HG03139 (cell line): ENCODE data around the gene RANBP3.

Source experiments
- ATAC-seq: cut with Tn5 transposase; IDR thresholded peaks from one replicate; pipeline ENCODE4 v1.9.1; 2021; ENCODE audit not compliant: unreplicated experiment

The RANBP3 gene

DNA sequence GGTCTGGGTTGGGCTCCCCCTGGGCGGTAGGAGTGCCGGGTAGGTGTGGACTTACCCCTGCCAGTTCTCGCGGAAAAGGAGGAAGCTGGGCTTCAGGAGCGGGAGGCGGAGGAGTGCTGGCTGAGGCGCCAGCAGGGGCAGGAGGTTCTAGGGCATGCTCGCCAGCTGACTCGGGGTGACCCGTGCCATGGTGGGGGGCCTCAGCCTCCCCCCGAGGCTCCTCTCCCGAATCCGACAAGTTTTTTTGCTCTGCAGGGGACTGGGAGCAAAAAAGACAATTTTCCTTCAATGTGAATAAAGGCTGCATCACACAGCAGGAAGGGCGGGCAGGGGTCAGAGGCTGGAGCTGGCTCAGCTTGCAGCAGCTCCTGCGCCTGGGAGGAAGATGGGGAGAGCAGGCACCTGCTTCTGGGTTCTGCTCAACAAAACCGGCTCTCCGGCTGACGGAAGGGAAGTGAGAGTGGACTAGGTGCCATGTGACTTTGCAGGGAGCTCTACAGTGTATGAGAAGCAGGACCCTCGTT, 26.5 kb downstream of the RANBP3 start:
- no peak for ATAC-seq

DNA sequence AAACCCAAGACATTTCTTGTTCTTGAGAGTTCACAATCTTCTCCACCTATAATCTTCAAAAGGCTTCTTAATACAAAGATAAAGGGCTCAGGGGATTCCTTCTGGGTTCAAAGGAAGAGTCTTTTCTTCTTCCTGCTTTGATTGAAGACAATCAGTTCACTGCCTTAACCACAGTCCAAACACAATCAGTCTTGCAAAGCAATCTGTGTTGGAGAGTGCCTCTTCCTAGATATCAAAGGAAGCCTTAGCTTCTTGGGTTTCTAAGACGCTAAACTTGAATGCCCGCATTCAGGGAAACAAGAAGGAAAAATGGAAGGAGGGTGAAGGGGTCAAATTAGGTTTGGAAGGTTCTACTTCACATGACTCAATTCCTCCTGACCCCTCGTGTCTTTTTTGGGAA, 27.2 kb downstream of the RANBP3 start:
- ATAC-seq: no peak

DNA sequence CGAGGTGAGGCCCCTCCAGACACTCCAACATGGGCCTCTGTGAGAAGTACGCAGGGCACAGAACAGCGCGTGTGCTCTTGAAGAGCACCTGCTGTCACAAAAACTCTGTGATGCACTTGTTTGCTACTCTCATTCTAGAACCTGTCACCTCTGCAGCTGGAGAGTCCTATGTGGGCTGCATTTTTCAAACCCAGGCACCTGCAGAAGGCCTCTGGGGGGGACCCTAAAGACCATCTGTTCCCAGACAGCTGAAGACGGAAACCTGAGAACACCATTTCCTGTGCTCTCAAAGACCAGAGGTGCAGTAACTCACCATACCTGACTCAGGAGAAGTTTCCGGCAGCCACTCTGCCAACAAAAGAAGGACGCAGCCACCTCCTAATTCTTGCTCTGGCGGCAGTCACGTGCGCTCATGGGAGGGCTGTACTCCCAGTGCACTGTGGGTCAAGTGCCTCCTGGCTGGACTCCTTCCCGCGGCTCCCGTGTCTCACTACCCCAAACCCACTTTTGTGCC, 28.1 kb downstream of the RANBP3 start:
- ATAC-seq: no peak

DNA sequence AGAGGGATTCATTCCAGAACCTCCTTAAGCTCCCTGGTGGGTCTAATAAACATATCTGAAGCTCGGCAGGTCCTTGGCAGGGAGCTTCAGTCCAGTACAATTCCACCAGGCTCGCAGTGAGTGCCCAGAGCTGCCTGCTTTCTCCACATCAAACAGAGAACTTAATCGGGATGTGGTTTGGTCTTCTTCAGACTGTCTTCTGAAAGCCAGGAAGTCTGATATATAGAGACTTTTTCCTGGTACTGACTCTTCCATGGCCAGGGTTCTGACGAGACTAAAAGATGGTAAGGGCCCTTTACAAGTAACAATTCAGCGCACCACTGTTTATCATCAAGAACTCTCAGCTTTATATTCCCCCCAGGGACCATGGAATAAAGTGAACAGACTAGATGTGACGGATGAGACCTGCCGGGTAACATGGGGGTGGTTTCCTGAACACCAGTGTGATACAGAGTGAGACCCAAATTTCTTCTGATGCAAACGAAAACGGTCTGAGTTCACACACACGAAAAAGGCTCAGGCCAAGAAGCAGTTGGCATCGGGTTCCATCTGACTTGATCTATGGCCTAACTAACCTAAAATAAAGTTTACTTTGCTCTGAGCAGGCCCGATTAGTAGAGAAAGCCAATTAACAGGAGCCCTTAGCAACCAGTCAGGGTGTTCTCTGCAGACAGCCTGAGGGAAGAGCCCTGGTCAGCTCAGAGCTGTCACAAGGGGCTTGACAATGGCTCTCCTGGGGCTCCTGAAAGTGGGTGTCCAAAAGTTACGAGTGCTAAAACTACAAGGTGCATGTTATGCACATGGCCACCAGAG, 29.0 kb downstream of the RANBP3 start:
- no peak for ATAC-seq

DNA sequence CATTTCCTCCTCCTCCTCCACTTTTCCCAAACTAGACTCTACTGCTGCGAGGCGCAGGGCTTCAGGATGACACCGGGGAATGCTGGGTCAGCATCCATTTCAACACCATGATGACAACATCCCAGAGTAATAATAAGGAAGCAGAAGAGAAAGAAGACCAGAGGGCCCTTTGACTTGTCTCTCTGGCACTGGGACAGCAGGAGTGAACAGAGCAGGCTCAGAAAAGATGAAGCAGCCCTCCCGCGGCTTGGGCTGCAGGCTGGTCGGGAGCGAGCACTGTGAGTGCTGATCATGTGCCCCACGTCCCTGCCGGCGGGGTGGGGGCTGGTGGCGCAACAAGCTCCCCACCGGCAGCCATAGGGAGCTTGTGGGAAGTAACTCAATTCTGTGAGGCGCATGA, 30.5 kb downstream of the RANBP3 start:
- no peak for ATAC-seq

DNA sequence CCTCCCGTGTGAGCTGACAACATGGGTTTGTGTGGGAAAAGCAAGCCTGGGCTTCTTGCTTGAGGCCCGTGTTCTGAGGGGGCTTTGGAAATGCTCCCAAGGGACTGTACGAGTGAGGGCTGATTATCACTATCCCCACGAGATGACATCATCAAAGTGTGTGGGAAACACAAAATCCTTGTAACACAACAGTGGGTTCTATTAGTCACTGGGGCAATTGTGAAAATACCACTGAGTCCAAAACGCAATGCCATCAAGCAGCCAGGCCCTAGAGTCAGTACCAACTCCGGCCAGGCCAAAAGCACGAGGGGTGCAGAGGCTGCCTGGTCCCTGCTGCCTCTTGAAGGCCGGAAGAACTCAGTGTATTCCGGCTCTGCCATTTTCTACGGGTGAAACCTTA, 34.3 kb downstream of the RANBP3 start:
- no peak for ATAC-seq

DNA sequence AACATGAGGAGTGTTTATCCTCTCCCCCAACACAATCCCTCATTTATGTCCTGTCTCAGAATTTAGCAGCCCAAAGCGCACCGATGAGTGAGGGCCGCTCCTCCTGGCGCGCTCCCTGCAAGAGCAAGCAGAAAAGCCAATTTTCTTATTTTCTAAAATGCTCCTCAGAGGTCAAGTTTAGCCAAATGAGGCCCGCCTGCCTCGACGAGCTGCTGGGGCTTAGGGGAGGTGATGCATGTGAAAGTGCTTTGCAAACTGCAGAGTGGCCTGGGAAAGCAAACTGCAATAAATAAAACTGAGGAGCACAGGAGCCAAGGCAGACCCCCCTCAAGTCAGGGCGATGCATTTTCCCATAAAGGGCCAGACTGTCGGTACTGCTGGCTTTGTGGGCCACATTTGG, 34.9 kb downstream of the RANBP3 start:
- ATAC-seq: no peak

DNA sequence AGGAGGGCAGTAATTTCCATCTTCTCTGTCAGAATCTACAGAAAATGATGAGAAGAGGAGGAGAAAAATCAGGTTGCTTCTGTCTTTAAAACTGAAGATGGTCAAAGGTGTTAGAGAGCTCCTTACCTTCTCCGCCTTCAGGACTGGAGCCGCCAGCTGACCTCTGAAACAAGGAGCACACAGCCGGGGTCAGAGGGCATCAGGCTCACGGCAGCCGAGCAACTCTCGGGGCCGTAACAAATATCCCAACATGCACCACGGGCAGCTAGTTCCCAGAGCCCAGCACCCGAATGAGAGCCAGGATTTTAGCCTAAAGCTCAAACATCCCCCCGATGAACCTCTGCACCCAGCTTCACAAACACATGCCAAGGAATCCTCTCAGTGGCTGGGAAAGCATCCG, 36.3 kb downstream of the RANBP3 start:
- ATAC-seq: no peak

DNA sequence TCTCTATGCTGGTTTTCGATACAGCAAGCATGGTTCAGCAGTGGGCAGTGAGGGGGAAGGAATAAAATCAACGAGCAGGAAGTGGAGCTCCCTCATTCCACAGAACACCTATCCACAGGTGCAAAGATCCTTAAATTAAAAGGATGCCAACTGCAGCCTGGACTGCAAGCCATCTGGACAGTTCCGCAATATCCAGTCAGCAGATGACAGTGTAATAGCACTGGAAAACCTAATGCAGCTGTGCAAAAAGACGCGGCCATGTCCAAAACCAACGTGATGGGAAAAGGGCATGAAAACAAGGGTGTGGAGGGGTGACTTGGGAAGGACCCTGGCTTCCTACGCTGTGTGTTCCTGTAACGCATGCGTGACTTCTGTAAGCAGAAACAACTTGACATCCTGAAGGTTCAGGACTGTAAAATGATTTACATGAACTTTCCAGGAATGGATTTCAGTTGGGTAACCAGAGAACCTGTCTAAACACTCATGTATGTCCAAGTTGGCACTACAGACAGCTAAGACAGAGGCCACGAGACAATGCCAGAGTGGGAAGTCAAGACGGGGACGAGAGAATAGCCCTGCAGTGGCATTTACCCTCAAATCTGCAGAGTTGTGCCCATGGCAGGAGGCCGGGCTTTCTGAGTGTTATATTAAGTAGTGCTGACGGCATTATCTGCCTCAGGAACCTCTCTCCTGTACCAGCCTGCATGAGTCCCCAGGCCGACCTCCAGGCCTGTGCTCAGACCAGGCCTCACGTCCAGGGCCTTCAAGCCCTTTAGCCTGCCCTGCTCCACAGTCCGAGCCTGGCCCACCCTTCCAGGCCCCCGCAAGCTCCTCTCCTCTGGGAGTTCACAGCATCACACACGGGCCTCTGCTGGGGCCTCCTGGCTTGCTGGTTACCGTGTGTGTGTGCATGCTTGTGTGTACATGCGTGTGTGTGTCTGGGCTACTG, 37.4 kb downstream of the RANBP3 start:
- ATAC-seq: no peak

DNA sequence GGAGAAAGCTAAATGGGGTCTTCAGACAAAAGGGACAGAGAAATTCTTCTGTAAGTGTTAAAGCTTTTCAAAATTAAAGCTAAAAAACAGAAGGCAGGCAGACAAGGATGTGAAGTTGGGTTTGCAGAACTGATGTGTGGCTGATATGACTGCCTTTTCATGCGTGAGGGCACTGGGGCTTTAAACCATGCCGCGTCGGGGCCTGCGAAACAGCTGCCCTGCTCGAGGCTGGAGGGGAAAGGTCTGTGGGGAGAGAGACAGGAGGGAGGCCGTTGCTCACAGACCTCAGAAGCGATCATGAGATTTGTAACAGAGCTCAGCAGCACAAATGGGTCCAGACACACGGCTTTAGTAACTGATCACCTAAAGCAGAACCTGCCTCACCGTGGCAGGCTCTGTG, 40.4 kb downstream of the RANBP3 start:
- no peak for ATAC-seq

DNA sequence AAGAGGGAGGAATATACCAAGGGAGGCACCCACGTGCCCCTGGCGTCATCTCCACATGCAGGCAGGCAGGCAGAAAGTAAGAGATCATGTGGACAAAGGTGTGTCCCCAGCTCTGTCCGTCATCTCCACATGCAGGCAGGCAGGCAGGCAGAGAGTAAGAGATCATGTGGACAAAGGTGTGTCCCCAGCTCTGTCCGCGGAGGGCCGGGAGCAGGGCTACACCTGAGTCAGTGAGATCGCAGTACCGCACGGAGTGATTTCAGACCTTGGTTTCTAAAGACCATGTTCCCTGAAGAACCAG, 41.7 kb downstream of the RANBP3 start:
- no peak for ATAC-seq

DNA sequence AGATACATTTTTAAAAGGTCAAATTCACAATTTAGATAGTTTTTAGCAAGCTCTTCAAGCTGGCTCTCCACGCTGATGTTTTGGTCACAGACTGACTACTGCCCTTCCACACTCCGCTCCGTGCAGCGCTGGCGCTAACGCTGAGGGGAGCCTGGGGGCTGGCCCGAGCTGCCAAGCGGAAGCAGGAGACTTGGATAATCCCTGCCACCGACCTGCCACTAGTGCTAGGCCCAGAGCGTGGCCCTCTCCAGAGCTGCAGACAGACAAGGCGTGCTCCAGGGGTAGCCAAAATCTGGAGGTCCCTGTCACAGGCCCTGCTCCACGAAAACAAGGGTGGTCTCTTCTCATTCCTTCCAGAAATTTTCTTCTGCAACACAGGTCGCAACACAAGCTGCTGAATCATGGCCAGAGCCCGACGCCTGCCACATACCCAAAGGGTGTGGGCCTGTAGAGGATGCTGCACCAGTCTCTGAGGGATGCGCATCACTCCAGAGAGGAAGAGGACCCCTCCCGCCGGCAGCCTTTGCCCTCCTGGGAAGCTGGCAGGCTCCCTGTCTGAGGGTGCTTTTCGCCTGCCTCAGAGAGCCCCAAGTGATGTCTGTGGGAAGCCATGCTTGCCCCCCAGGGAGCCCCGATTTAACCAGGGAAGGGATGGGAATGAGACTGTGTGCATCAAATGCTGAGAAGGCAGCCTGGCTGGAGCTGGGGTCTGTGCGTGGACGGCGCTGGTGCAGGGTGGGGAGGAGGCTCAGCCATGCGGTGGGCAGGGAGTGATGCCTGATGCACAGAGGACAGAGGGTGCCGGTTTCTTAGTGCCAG, 42.3 kb downstream of the RANBP3 start:
- ATAC-seq: no peak

DNA sequence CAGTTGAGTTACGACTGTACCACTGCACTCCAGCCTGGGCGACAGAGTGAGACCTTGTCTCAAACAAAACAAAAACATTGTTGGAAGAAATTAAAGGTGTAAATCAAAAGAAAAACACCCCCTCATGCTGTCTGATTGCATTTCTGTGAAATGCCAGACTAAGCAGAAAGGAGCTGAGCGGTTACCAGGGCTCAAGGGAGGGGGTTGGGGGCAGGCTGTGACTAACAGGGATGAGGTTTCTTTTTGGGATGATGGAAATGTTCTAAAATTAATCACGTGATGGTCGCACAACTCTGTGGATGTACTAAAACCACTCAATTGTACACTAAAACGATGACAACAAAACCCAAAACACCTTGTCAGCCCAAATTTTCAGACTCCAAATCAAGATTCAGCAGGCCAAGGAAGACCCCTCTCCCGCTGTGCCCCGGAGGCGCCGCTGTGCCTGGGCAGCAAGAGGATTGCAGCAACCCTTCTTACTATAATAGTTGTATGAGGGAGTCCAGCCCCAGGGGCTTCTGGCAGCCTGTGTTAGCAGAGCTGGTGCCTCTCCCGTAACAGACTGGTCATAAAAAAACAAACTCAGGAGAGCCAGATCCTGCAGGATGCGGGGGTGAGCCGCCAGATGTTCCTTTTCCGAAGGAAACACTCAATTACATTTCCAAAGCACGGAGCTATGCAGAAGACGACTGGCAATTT, 43.0 kb downstream of the RANBP3 start:
- no peak for ATAC-seq

DNA sequence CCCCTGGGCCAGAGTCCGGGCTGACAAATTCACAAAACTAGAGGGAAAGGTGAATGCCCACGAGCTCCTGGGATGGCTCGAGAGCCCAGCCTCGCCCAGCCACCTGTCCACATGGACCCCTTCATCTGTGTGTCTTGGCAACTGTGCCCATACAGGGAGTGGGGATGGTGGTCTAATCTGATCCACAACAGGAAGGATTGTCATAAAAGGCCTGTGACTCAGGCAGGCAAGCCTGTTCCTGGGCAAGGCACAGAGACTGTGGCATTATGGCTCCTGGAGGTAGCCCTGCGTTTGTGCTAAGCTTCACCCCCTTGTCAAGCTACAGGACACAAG, 43.9 kb downstream of the RANBP3 start:
- ATAC-seq: no peak

DNA sequence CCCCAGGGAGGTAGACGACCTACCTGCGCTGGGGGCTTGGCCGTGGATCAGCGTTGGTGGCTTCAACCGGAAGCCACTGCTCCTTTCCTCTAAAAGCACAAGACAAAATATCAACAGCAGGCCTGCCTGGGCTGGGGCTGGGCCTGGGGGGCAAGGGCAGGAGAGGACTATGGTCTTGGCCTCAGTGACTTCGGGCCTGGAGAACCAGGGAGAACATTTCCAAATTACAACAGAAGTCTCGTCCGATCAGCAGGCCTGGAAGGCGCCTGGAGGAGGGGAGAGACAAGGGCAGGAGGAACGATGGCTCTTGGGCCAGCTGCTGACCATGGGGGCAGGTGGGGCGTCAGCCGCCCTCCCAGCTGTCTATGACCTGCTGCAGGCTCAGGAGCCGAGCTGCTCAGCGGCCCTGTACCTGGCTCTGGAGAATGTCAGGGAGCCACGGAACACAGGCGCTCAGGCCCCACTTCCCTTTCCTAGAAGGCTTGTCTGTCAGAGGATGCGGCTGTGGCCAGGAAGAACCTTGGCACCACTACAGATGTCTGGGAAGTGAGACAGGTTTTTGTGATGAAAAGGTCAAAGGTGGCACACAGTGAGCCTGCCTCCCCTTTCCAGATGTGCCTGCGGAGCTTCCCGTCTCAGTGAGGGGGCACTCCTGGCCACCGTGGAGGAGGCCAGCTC, 44.4 kb downstream of the RANBP3 start:
- ATAC-seq: no peak

DNA sequence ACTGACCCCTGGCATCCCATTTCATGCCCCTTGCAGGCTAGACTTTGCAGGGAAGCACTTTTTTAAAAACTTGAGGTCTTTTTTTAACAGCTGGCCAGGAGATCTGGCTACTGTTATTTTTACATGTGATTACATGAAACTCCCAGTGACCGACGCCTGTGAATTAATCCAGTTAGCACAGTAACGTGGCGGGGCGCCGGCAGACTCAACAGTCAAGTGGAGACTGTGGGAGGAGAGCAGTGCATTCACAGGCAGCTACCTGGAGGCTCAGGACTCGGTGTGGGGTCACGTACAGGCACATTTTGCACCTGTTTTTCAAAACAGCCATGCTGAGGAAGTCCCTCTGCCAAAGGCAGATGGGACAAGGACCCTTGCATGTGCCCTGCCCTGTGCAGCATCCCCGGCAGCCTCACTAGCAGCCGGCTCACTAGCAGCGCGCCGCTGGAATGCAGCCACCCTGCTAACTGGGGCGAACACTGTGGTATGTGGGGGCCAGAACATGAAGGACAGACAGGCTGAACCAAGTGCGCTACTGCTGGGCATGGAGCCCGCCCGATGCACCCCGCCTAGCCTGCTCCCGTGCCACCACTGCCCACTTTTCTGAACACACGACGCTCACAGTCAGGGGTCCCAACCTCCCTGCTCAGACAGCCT, 45.2 kb downstream of the RANBP3 start:
- no peak for ATAC-seq

DNA sequence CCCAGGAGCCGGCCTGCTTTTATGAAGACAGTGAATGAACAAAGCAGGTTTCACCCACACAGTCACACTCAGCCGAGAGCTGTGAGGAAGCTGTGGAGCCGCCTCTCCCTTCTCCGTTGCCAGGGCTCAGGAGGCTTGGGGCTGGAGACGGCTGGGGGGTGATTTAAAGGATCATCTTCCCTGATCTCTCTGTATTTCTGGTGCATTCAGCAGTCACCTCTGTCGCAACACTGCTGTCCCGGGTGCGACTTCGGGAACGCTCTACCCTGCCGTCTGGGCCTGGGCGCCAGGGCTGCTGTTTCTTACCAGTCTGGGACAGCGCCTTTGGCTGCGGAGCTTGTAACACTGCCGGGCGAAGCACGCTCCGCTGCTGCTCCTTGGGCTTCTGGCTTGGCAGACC, 45.8 kb downstream of the RANBP3 start:
- ATAC-seq: no peak

DNA sequence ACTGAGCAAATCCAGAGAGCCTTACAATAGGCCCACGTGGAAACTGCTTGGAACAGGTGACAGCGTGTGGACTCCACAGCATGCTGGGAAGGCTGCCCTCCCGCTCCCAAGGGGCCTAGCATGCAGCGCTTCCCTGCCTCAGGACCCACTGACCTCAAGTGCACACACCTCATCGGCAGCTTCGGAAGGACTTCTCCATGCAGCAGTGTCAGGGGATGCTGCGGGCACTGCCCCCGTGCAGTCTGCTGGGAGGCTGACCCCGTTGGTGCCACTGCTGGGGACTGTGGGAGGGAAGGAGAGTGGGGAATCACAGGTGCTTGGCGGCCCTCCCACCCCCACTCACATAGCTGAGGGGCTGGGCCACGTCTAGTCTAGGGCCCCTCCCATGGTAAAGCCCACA, 46.7 kb downstream of the RANBP3 start:
- ATAC-seq: no peak

DNA sequence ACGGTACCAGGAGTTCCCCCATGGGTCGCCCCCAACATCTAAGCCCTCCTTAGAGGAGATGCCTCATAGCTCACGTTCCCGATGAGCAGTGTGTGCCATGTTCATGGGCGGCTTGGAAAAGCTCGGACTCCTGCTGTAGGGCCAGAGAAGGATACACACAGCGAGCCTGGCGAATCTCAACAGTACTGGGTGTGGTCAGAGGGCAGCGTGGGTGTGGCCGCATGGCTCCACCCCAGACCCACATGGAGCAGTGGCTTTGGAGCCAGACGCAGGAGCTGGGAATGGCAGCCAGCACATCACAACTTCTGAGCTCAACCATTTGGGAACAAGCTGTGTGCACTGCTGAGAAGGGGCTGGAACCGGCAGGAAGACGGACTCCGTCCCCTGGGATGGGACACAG, 48.3 kb downstream of the RANBP3 start:
- no peak for ATAC-seq

DNA sequence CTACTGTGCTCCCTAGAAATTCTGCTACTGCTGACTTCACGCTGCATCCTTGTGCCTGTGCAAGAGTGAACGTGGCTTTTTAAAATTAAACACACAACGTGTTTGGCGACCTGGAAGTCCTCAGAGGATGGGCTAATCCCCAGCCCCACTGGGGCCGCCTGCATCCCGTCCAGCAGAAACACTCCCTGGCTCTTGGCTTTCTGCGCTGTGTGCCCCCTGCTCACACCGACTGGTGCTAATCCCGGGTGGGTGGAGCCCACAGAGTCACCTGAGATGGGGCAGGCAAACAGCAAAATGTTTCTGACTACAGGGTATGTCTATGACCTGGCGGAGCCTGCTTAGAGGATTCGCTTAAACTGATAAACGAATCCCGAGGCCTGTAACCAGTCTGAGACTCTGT, 48.8 kb downstream of the RANBP3 start:
- no peak for ATAC-seq
